Ectodermal cell (in vitro differentiated cells): ENCODE measurements around the gene WNK1.
"Not testable (repeated sequence)": the region's sequence is repeated elsewhere in the genome, so short reads cannot be mapped to it uniquely, and the experiment has no call there.

Experiments used
- H3K27ac ChIP-seq: 2 replicates; pipeline ENCODE4 v1.7.0; 2013; ENCODE audit warnings: mild to moderate bottlenecking, low read depth, low read length; ENCODE audit not compliant: insufficient read depth, poor library complexity, severe bottlenecking
- H3K27me3 ChIP-seq: 2 replicates; pipeline ENCODE4 v1.7.0; 2013; ENCODE audit warnings: mild to moderate bottlenecking, low read length; ENCODE audit not compliant: insufficient read depth, control insufficient read depth, poor library complexity, severe bottlenecking
- H3K36me3 ChIP-seq: one replicate; pipeline ENCODE4 v1.7.0; 2013; ENCODE audit warnings: low read length; ENCODE audit not compliant: control insufficient read depth, insufficient read depth
- H3K4me1 ChIP-seq: one replicate; pipeline ENCODE4 v1.7.0; 2013; ENCODE audit warnings: low read length; ENCODE audit not compliant: control insufficient read depth, insufficient read depth
- H3K4me3 ChIP-seq: 2 replicates; pipeline ENCODE4 v1.7.0; 2013; ENCODE audit warnings: low read depth, low read length, control low read depth; ENCODE audit not compliant: insufficient read depth
- H3K9me3 ChIP-seq: 2 replicates; pipeline ENCODE4 v1.7.0; 2013; ENCODE audit warnings: mild to moderate bottlenecking, low read length, moderate library complexity; ENCODE audit not compliant: control insufficient read depth
- WGBS, 2 experiments: methylation state at CpG; one replicate each; pipeline ENCODE4 v1.1.7; 2013; ENCODE audit warnings: missing lambda C conversion rate in 2 of 2; 5-methylcytosine and 5-hydroxymethylcytosine counted together

Gene WNK1

DNA sequence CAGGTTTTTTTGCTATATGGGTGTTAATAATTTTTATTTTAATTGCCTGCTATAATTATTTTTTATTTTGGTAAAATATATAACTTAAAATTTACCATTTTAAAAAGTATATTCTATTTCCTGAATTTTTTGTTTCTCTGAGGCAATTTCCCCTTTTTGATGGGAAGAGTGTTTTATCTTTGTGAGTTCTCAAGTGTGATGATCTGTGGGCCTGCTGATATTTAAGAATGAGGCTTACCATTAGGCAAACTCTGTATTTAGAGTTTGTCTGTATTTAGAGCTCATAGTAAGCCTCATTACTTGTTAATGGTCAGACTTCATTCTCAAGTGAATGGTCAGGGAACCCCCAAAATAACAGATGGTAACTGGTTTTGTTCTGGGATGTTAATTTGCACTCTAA is 48.0 kb downstream of the WNK1 start:
- H3K36me3 ChIP-seq, result no peaks in the 10 kb centered on the region
- H3K4me1 ChIP-seq, result no peaks in the 10 kb centered on the region
- no peak overlapping the region for H3K27ac ChIP-seq
- no peaks in the 10 kb centered on the region for H3K27me3 ChIP-seq
- no peak overlapping the region for H3K4me3 ChIP-seq
- no peaks in the 10 kb centered on the region for H3K9me3 ChIP-seq

DNA sequence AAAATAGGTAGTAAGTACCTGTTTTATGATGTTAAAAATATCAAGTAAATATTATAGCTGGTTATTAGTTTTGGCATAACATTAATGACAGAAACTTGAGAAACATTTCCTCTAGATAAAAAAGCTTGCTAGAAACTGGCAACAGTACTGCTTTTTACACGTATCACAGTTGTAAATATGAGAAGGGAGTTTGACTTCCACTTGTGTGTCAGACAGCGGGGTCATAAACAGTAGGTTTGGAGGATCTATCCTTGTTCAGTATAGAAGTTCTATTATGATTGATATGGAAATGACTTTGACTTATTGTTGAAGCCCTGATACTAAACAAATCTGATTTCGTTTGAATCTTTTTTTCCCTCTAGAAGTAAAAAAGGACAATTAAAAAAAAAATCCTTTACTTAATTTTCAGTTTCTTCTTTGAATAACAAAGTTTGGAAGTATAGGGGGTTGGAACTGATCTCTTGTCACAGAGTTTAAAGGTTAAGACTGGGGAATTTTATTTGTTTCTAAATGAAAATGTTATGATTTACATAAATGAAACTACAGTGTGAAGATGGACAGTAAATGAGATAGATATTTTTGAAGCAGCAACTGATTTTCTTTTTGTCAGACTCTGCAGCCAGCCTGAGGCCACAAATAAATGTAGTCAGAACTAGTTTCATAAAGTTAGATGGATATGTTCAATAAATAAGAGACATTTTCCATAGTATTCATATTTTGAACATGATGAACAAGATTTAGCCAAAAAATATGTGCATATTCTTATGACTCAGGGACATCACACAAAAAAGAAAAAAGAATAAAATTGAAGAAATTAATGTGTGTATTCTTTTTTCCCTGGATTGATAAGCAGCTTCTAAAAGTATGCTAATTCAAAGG is 50.1 kb downstream of the WNK1 start:
- no peaks in the 10 kb centered on the region for H3K4me1 ChIP-seq
- no peaks in the 10 kb centered on the region for H3K36me3 ChIP-seq
- no peak overlapping the region for H3K27ac ChIP-seq
- H3K4me3 ChIP-seq, result no peak overlapping the region
- H3K27me3 ChIP-seq, result no peaks in the 10 kb centered on the region
- WGBS, 2 experiments, result 91 to 94% methylated on average over 2 of the region's 3 CpGs
- no peaks in the 10 kb centered on the region for H3K9me3 ChIP-seq

DNA sequence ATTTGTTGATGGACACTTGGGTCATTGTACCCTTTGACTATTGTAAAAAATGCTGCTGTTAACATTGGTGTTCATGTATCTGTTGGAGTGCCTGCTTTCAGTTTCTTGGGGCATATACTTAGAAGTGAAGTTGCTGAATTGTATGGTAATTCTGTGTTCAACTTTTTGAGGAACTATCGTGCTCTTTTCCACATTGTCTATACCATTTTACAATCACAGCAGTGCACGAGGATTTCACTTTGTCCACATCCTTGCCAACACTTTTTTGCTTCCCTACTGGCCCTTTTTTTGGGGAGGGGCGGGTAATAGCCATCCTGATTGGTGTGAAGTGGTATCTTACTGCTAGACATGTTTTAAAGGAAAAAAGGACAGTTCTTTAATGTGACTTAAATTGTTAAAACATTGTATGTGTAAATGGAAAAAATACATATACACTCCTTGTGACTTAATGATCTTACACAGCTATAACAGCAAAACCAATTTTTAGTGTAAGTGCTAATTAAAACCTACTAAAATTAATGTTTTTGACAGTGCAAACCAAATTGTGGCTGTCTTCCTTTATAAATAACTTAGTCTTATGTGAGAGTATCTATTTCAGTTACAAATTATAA is 52.7 kb downstream of the WNK1 start:
- Histone ChIP-seq H3K4me3 (no peak overlapping the region), H3K27ac (no peak overlapping the region), H3K36me3 (no peaks in the 10 kb centered on the region), H3K9me3 (no peaks in the 10 kb centered on the region), H3K4me1 (no peaks in the 10 kb centered on the region), H3K27me3 (no peaks in the 10 kb centered on the region)
- 86 to 92% methylated on average over 3 of the region's 3 CpGs for WGBS, 2 experiments

DNA sequence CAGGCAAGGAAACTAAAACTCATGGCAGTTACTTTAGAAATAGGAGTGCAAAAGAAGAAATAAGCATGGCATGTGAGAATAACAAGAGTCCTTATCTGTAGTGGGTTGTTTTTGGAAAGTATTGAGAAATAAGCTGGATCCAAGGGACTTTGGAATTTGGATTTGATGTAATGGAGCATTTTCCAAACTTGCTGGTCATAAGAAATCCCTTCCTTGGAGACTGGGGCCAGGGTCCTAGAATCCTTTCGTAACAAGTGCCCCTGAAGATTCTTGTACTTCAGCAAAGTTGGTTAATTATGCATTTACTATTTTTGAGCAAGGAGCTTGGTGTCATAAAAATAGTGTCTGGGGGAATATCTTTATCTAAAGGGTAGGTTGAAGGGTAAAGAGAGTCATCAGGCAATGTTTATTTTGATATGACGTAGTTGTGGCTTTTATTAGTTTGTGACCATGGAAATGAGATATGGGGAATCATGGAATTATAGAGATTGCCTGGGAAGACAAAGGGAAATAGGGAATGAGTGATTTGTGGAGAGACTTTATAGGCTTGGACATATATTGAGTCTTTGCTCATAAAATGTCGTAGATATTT is 53.9 kb downstream of the WNK1 start:
- Histone ChIP-seq H3K36me3 (no peaks in the 10 kb centered on the region), H3K4me1 (no peaks in the 10 kb centered on the region), H3K27ac (no peak overlapping the region), H3K27me3 (no peaks in the 10 kb centered on the region), H3K9me3 (no peaks in the 10 kb centered on the region), H3K4me3 (no peak overlapping the region)
- WGBS, 2 experiments, result 91 to 93% methylated on average over 2 to 3 of the region's 3 CpGs

DNA sequence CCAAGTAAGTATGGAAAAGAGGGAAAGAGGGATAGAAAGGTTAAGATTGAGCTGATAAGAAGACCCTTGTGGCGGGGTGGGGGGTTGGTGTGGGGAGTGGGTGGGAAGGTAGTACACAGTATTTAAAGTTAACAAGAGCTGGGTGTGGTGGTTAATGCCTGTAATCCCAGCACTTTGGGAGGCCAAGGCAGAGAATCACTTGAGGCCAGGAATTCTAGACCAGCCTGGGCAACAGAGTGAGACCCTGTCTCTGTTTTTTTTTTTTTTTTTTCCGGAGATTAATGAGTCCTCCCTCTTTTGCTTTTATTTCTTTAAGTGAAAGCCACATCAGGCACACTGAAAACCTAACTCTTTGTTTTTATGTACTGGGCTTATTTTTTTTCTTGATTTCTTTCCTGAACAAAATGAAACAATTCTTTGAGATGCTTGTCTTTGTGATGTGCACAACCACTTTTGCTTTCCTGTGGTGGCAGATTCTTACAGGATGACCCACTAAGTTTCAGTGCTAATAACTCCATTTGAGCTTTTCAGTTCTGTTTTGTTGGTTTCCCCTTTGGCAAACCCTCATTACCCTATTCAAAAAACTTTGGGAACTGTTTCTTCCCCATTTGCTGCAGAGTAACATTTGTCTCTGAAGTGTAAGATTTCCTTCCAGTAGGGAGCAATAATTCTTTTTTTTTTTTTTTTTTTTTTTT is 54.8 kb downstream of the WNK1 start:
- H3K27me3 ChIP-seq, result no peaks in the 10 kb centered on the region
- WGBS, 2 experiments, result 89 to 95% methylated on average over 2 of the region's 2 CpGs
- no peaks in the 10 kb centered on the region for H3K4me1 ChIP-seq
- H3K36me3 ChIP-seq, result no peaks in the 10 kb centered on the region
- H3K27ac ChIP-seq, result no peak overlapping the region
- H3K9me3 ChIP-seq, result no peaks in the 10 kb centered on the region
- H3K4me3 ChIP-seq, result no peak overlapping the region

DNA sequence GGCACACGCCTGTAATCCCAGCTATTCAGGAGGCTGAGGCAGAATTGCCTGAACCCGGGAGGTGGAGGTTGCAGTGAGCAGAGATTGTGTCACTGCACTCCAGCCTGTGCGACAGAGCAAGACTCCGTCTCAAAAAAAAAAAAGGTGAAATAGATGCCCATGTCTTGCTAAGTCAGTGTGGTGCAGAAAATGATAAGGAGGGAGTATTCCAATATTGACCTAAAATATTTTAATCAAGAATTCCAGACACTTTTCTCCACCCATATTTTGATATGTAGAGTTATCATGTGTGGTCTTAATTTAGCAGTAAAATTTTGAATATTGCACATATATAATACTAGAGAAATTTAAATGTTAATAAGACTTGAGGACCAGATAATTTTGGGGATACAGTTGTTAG is 57.7 kb downstream of the WNK1 start:
- Histone ChIP-seq H3K4me3 (no peak overlapping the region), H3K9me3 (no peaks in the 10 kb centered on the region), H3K4me1 (no peaks in the 10 kb centered on the region), H3K27me3 (no peaks in the 10 kb centered on the region), H3K36me3 (peaks cover 2% of the 10 kb centered on the region), H3K27ac (no peak overlapping the region)
- WGBS, 2 experiments, result 84 to 89% methylated on average over 4 of the region's 4 CpGs

DNA sequence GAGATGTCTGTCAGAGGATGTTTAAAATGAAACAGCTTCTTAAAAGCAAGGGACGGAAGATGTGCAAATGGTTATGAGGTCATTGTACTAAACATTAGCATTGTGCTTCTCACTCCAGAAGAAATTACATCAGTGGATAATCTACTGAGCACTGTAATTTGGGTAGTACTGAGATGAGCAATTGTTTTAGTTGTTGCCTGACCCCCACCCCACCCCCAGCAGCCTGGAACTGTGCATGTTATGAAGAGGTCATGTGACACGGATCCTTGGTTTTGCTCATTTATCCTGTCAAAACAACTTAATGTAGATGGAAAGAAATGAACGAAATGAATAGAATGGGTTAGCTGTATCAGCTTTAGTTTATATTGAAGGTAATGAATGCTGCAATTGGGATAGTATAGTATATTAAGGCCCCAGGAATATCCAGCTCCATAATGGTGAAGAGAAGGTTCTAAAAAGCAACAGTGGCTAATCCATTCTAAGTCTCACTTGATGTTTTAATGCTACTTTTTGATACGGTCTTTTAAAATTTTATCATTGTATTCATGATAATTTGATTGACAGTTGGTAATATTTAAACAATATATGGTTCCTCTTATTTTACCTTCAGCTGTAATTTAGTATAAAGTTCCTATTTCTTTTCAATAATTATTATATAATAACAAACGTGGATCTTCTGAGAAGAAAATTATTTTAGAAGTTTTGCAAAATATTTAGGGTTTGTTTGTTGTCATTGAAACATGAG is 58.5 kb downstream of the WNK1 start:
- H3K4me3 ChIP-seq, result no peak overlapping the region
- 96 to 97% methylated on average over 3 to 5 of the region's 5 CpGs for WGBS, 2 experiments

DNA sequence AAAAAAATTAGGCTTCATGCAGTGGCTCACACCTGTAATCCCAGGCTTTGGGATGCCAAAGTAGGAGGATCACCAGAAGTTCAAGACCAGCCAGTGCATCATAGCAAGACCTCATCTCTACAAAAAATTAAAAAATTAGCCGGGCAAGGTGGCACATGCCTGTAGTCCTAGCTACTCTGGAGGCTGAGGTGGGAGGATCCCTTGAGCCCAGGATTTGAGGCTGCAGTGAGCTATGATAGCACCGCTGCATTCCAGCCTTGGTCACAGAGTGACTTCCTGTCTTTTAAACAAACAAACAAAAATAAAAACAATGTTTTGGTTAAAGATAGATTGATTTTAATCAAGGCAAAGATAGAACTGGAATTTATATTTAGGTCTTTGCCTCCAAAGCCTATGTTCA is 60.6 kb downstream of the WNK1 start:
- H3K27me3 ChIP-seq, result no peaks in the 10 kb centered on the region
- H3K36me3 ChIP-seq, result peaks cover 2% of the 10 kb centered on the region
- H3K4me3 ChIP-seq, result no peak overlapping the region
- 94 to 98% methylated on average over 2 of the region's 2 CpGs for WGBS, 2 experiments
- no peak overlapping the region for H3K27ac ChIP-seq
- H3K4me1 ChIP-seq, result no peaks in the 10 kb centered on the region
- no peaks in the 10 kb centered on the region for H3K9me3 ChIP-seq

More for the DNA sequence above, 58.5 kb downstream of the WNK1 start:
- H3K4me1 ChIP-seq, result no peaks in the 10 kb centered on the region
- no peaks in the 10 kb centered on the region for H3K27me3 ChIP-seq
- H3K27ac ChIP-seq, result no peak overlapping the region
- H3K9me3 ChIP-seq, result no peaks in the 10 kb centered on the region
- H3K36me3 ChIP-seq, result peaks cover 2% of the 10 kb centered on the region

DNA sequence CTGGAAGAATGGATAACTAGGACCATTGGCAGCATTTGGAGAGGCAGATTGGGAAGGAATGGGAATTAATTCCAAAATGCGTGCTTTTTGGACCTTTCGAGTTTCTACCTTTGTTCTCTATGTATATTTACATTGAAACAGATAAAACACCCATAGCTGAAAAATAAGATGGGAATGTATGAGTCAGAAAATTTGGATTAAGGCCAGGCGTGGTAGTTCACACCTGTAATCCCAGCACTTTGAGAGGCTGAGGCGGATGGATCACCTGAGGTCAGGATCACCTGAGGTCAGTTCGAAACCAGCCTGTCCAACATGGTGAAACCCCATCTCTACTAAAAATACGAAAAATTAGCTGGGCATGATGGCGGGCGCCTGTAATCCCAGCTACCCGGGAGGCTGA is 65.1 kb downstream of the WNK1 start:
- H3K4me1 ChIP-seq, H3K27me3 ChIP-seq, H3K36me3 ChIP-seq, H3K9me3 ChIP-seq, H3K27ac ChIP-seq, H3K4me3 ChIP-seq: not testable (repeated sequence)
- 89 to 94% methylated on average over 7 to 9 of the region's 9 CpGs for WGBS, 2 experiments
